ENCODE data around the gene CCNYL1. TPM values are rescaled to one million over a fixed set of nuclear protein-coding genes. Genes with fewer than 3 reads are reported as not detected.

The CCNYL1 gene
- total and polyA plus RNA-seq, 12 donors: 2.0 to 13.3 (median 6.6) TPM

DNA sequence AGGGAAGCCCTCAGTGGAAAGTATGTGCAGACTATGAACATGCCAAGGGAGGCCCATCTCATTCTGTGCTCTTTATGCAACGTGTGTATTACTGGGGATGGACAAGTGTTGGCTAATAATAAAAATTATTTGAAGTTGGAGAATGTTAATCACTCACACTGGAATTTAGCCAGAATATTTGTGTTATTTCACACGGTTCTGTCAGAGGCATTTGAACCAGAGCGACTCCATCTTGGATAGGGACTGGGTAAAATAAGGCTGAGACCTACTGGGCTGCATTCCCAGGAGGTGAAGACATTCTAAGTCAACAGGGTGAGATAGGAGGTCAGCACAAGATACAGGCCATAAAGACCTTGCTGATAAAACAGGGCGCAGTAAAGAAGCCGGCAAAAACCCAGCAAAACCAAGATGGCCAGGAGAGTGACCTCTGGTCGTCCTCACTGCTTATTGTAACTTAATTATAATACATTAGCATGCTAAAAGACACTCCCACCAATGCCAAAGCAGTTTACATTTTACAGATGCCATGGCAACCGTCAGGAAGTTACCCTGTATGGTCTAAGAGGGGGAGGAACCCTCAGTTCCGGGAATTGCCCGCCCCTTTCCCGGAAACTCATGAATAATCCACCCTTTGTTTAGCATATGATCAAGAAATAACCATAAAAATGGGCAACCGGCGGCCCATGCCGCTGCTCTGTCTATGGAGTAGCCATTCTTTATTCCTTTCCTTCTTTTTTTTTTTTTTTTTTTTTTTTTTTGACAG is 60.8 kb downstream of the CCNYL1 start:
- no peaks in the 10 kb centered on the region for H3K27me3 ChIP-seq
- TF ChIP-seq CTCF (IDR thresholded peaks at IDR 0.05): no peak
- no peak for TF ChIP-seq POLR2A (IDR thresholded peaks at IDR 0.05)
- peak in 3 of 7 donors; percentile 27 to 49 (median 38) for DNase-seq
- no peak overlapping the region for H3K27ac ChIP-seq
- H3K36me3 ChIP-seq (replicated peaks in 1 of 2): peaks cover 0 to 6% of the 10 kb centered on the region in 2 donors
- no peaks in the 10 kb centered on the region for H3K9me3 ChIP-seq (replicated peaks in 1 of 3)
- WGBS, 4 donors: 77 to 82% (median 80%) methylated on average over 13 of the region's 13 CpGs
- no peak overlapping the region for H3K4me3 ChIP-seq
- peaks cover 9 to 13% of the 10 kb centered on the region in 2 donors for H3K4me1 ChIP-seq (replicated peaks in 1 of 2)
- intact Hi-C loops (cut with DNase I): no loop called here

DNA sequence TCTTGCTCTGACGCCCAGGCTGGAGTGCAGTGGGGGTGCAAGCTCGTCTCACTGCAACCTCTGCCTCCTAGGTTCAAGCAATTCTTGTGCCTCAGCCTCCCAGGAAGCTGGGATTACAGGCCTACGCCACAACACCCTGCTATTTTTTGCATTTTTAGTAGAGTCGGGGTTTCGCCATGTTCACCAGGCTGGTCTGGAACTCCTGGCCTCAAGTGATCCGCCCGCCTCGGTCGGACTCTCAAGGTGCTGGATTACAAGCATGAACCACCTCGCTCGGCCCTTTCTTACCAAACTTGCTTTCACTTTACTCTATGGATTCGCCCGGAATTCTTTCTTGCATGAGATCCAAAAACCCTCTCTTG is 61.4 kb downstream of the CCNYL1 start:
- WGBS, 4 donors: 94 to 96% (median 94%) methylated on average over 13 of the region's 13 CpGs
- no peak for DNase-seq
- intact Hi-C loops (cut with DNase I): no loop called here
- TF ChIP-seq CTCF (IDR thresholded peaks at IDR 0.05): no peak
- no peak for TF ChIP-seq POLR2A (IDR thresholded peaks at IDR 0.05)
- no peak overlapping the region for H3K27ac ChIP-seq
- H3K4me1 ChIP-seq (replicated peaks in 1 of 2): peaks cover 4 to 8% of the 10 kb centered on the region in 2 donors
- H3K27me3 ChIP-seq: no peaks in the 10 kb centered on the region
- no peaks in the 10 kb centered on the region for H3K9me3 ChIP-seq (replicated peaks in 1 of 3)
- peaks cover 0 to under 1% of the 10 kb centered on the region in 2 donors for H3K36me3 ChIP-seq (replicated peaks in 1 of 2)
- no peak overlapping the region for H3K4me3 ChIP-seq

DNA sequence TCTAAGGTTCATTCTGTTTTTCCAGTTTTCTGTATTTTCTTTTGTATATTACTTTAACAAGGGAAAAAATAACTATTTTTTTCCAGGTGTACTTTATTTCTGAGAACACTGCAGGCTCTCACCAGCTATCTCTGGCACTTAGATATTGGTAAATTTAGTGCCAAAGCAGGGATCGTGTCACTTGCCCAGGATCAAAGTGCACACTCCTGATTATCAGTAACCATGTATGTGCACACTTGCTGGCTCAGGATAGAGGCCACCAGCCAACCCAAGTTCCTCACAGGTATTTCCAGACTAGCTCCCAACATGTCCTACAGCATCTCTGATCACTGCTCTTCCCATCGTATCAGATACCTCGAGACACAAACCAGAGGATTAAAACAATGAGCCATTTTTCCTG is 64.0 kb downstream of the CCNYL1 start:
- no peak overlapping the region for H3K4me3 ChIP-seq
- H3K36me3 ChIP-seq (replicated peaks in 1 of 2): no peaks in the 10 kb centered on the region
- TF ChIP-seq CTCF (IDR thresholded peaks at IDR 0.05): no peak
- no peak for TF ChIP-seq POLR2A (IDR thresholded peaks at IDR 0.05)
- WGBS, 4 donors: 80 to 83% (median 82%) methylated on average over 3 of the region's 3 CpGs
- no peaks in the 10 kb centered on the region for H3K4me1 ChIP-seq (replicated peaks in 1 of 2)
- no peak for DNase-seq
- H3K27ac ChIP-seq: no peak overlapping the region
- no peaks in the 10 kb centered on the region for H3K9me3 ChIP-seq (replicated peaks in 1 of 3)
- no peaks in the 10 kb centered on the region for H3K27me3 ChIP-seq
- intact Hi-C loops (cut with DNase I): no loop called here

DNA sequence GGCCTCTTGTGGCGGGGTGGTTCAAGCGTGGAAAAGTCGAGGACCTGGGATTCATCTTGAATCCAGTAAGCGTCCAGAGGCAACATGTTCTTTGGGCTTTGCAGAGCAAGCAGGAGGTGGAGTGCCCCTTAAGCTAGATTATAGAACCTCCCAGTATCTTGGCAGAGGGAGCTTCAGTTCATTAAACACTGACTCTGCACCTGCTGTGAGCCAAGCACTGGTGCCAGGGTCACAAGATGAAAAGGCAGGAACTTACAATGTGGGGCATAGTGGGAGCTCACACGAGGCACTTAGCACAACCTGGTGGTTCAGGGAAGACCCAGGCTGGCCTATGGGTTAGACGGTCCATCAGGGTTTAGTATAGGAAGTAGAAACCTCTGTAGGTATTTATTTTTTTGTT is 65.7 kb downstream of the CCNYL1 start:
- H3K36me3 ChIP-seq (replicated peaks in 1 of 2): no peaks in the 10 kb centered on the region
- no peaks in the 10 kb centered on the region for H3K27me3 ChIP-seq
- H3K9me3 ChIP-seq (replicated peaks in 1 of 3): no peaks in the 10 kb centered on the region
- TF ChIP-seq CTCF (IDR thresholded peaks at IDR 0.05) (no peak), POLR2A (IDR thresholded peaks at IDR 0.05) (no peak)
- no peaks in the 10 kb centered on the region for H3K4me1 ChIP-seq (replicated peaks in 1 of 2)
- no peak overlapping the region for H3K27ac ChIP-seq
- H3K4me3 ChIP-seq: no peak overlapping the region
- intact Hi-C loops (cut with DNase I): no loop called here
- 90 to 97% (median 92%) methylated on average over 4 to 6 of the region's 6 CpGs for WGBS, 4 donors
- no peak for DNase-seq

Measured in adrenal gland (tissue), 12 donors.